PC-9 (cell line): ENCODE data around the gene SRC. TPM values are rescaled to one million over a fixed set of nuclear protein-coding genes. Genes with fewer than 3 reads are reported as not detected.

Experiments used
- BruUV-seq: library from RNA; stranded (reverse); fragments of 400-500 nt; replicated peaks from 2 replicates; lab custom pipeline; 2021; lab: Mats Ljungman, UMichigan
- CTCF ChIA-PET: fragments of 300-600 bp; sonication (Branson Sonifier 250); formaldehyde crosslinking; loops from one replicate; lab custom pipeline; 2022; ENCODE audit warnings: antibody characterized with exemption; lab: Charles Lee
- POLR2A ChIA-PET: fragments of 300-600 bp; sonication (Branson Sonifier 250); formaldehyde crosslinking; loops from one replicate; lab custom pipeline; 2022; ENCODE audit warnings: antibody characterized with exemption; ENCODE audit not compliant: unreplicated experiment; lab: Charles Lee
- DNase-seq, 2 experiments: peaks; one replicate each; pipeline versions ENCODE4 v3.0.0 to v3.0.0-alpha.2; 2015 to 2022; ENCODE audit warnings: mixed read lengths in 1 of 2
- H2AFZ ChIP-seq: fragments of 200-600 bp; sonication (generic); 2 replicates; pipeline ENCODE4 v1.8.1; 2017; ENCODE audit warnings: antibody characterized with exemption
- H3F3A ChIP-seq: fragments of 200-600 bp; sonication (generic); 2 replicates; pipeline ENCODE4 v1.8.1; 2017; ENCODE audit warnings: antibody characterized with exemption, mild to moderate bottlenecking, low read depth; ENCODE audit not compliant: insufficient read depth
- H3K27ac ChIP-seq: fragments of 200-600 bp; sonication (generic); 2 replicates; pipeline ENCODE4 v1.6.1; 2016; ENCODE audit warnings: mixed run types
- H3K27me3 ChIP-seq: fragments of 200-600 bp; sonication (generic); 2 replicates; pipeline ENCODE4 v1.6.1; 2016; ENCODE audit warnings: low read depth, mixed run types; ENCODE audit not compliant: insufficient read depth
- H3K36me3 ChIP-seq: fragments of 200-600 bp; sonication (generic); 2 replicates; pipeline ENCODE4 v1.6.1; 2016; ENCODE audit warnings: low read depth, mixed run types
- H3K4me1 ChIP-seq: fragments of 200-600 bp; sonication (generic); replicated peaks from 2 replicates; pipeline ENCODE4 v1.6.1; 2016; ENCODE audit warnings: mixed run types; ENCODE audit not compliant: insufficient read depth
- H3K4me2 ChIP-seq: fragments of 200-600 bp; sonication (generic); 2 replicates; pipeline ENCODE4 v1.6.1; 2017; ENCODE audit warnings: mixed run types
- H3K4me3 ChIP-seq: fragments of 200-600 bp; sonication (generic); 2 replicates; pipeline ENCODE4 v1.6.1; 2016; ENCODE audit warnings: mixed run types
- H3K79me2 ChIP-seq: fragments of 200-600 bp; sonication (generic); 2 replicates; pipeline ENCODE4 v1.6.1; 2017; ENCODE audit warnings: low read depth, mixed run types
- H3K9me2 ChIP-seq: fragments of 200-600 bp; sonication (generic); 2 replicates; pipeline ENCODE4 v1.8.1; 2017; ENCODE audit warnings: mild to moderate bottlenecking; ENCODE audit not compliant: insufficient read depth
- H3K9me3 ChIP-seq: fragments of 200-600 bp; sonication (generic); 2 replicates; pipeline ENCODE4 v1.8.1; 2016; ENCODE audit warnings: low read depth; ENCODE audit not compliant: insufficient read depth
- H4K20me1 ChIP-seq: fragments of 200-600 bp; sonication (generic); 2 replicates; pipeline ENCODE4 v1.8.1; 2017; ENCODE audit not compliant: insufficient read depth
- CTCF ChIP-seq: fragments of 200-600 bp; sonication (generic); conservative IDR thresholded peaks from 2 replicates; pipeline ENCODE4 v1.6.1; 2017; ENCODE audit warnings: mixed run types, antibody characterized with exemption, mild to moderate bottlenecking, moderate library complexity
- EZH2 ChIP-seq: fragments of 200-600 bp; sonication (generic); IDR thresholded peaks from 2 replicates; pipeline ENCODE4 v1.8.0; 2017; ENCODE audit warnings: antibody characterized with exemption, low read depth
- intact Hi-C: fragments of 100-400 bp; cut with micrococcal nuclease; formaldehyde crosslinking; loops from one replicate; pipeline ENCODE4 v1.10.0; 2022; ENCODE audit not compliant: unreplicated experiment
- total RNA-seq: library from RNA; stranded (reverse); gene quantifications from 2 replicates; pipeline ENCODE4 v1.2.3, GENCODE V29; 2021

SRC gene
- total RNA-seq, 1 experiment from 2014 or later = 58.4 TPM

- H3K27me3 ChIP-seq = no peaks in the 10 kb centered on the region
- DNase-seq = no peak
- no TSS peak for BruUV-seq
- POLR2A ChIA-PET = no interaction called here
- no peaks in the 10 kb centered on the region for H3K4me1 ChIP-seq
- no peak overlapping the region for H3K4me3 ChIP-seq
- no peak overlapping the region for H3K27ac ChIP-seq
- H2AFZ ChIP-seq = no peak overlapping the region
- no peaks in the 10 kb centered on the region for H3K36me3 ChIP-seq
- 0 out of 2 replicates have a peak, but pooled peaks cover 3% of the 10 kb centered on the region for H4K20me1 ChIP-seq
- H3K4me2 ChIP-seq = no peak overlapping the region
- H3K9me3 ChIP-seq = no peaks in the 10 kb centered on the region
- H3K9me2 ChIP-seq = no peaks in the 10 kb centered on the region
- H3F3A ChIP-seq = no peaks in the 10 kb centered on the region
- CTCF ChIA-PET = no interaction called here
- H3K79me2 ChIP-seq = no peaks in the 10 kb centered on the region
- intact Hi-C loops = no loop called here
- TF ChIP-seq EZH2 = no peak
- TF ChIP-seq CTCF = no peak
These were observed 42.9 kb downstream of the SRC start for GRCh38 chr20:37388831-37389230.

GRCh38 chr20:37389241-37389747 is 43.4 kb downstream of the SRC start:
- no TSS peak for BruUV-seq
- TF ChIP-seq CTCF (no peak), EZH2 (no peak)
- Histone ChIP-seq H4K20me1 (0 out of 2 replicates have a peak, but pooled peaks cover 3% of the 10 kb centered on the region), H3K79me2 (no peaks in the 10 kb centered on the region), H3K4me1 (no peaks in the 10 kb centered on the region), H3K36me3 (no peaks in the 10 kb centered on the region), H3K27ac (no peak overlapping the region), H2AFZ (no peak overlapping the region), H3K27me3 (no peaks in the 10 kb centered on the region), H3K4me3 (no peak overlapping the region), H3K4me2 (no peak overlapping the region), H3K9me3 (no peaks in the 10 kb centered on the region), H3K9me2 (no peaks in the 10 kb centered on the region), H3F3A (no peaks in the 10 kb centered on the region)
- POLR2A ChIA-PET = no interaction called here
- intact Hi-C loops = no loop called here
- DNase-seq = no peak
- CTCF ChIA-PET = no interaction called here

GRCh38 chr20:37389844-37390275 is 43.9 kb downstream of the SRC start:
- no peaks in the 10 kb centered on the region for H3K9me2 ChIP-seq
- ChIA-PET POLR2A (no interaction called here), CTCF (no interaction called here)
- BruUV-seq = no TSS peak
- H3K9me3 ChIP-seq = no peaks in the 10 kb centered on the region
- H3K27me3 ChIP-seq = no peaks in the 10 kb centered on the region
- H4K20me1 ChIP-seq = 0 out of 2 replicates have a peak, but pooled peaks cover 3% of the 10 kb centered on the region
- no peaks in the 10 kb centered on the region for H3F3A ChIP-seq
- TF ChIP-seq EZH2 (no peak), CTCF (no peak)
- DNase-seq = no peak
- no peak overlapping the region for H3K4me3 ChIP-seq
- H2AFZ ChIP-seq = no peak overlapping the region
- no peak overlapping the region for H3K4me2 ChIP-seq
- no peaks in the 10 kb centered on the region for H3K4me1 ChIP-seq
- H3K79me2 ChIP-seq = no peaks in the 10 kb centered on the region
- no peaks in the 10 kb centered on the region for H3K36me3 ChIP-seq
- no peak overlapping the region for H3K27ac ChIP-seq
- intact Hi-C loops = no loop called here
